Glomerular endothelial cell (primary cell): ENCODE results near the gene CYP4F8. TPM values are rescaled to one million over a fixed set of nuclear protein-coding genes. Genes with fewer than 3 reads are reported as not detected.

Experiments used
- total RNA-seq: library from RNA; depleted of rRNA; stranded (reverse); fragments of >200 nt; gene quantifications from 2 replicates; pipeline ENCODE4 v1.2.3, GENCODE V29; 2015

CYP4F8 gene
- total RNA-seq, 1 donor from 2014 or later = not detected

Other genes with a start within 250 kb of the CYP4F8 start
- 24.3 and 30.2 TPM in 2 replicates for gene AKAP8, start 235.4 kb upstream of the CYP4F8 start, total RNA-seq
- 67.7 and 106 TPM in 2 replicates for gene AKAP8L, start 196.2 kb upstream of the CYP4F8 start, total RNA-seq
- 59.6 and 84.4 TPM in 2 replicates for gene WIZ, start 165.3 kb upstream of the CYP4F8 start, total RNA-seq
- 18.1 and 18.6 TPM in 2 replicates for gene RASAL3, start 150.7 kb upstream of the CYP4F8 start, total RNA-seq
- 0.29 TPM in 1 of 2 replicates, not detected in the other for gene PGLYRP2, start 135.7 kb upstream of the CYP4F8 start, total RNA-seq
- 0.06 TPM in 1 of 2 replicates, not detected in the other for gene CYP4F22, start 106.7 kb upstream of the CYP4F8 start, total RNA-seq
- not detected in 2 replicates for gene CYP4F3, start 25.7 kb downstream of the CYP4F8 start, total RNA-seq
- not detected in 2 replicates for gene CYP4F12, start 57.9 kb downstream of the CYP4F8 start, total RNA-seq
- not detected in 2 replicates for gene OR10H2, start 112.8 kb downstream of the CYP4F8 start, total RNA-seq
- not detected in 2 replicates for gene OR10H3, start 122.8 kb downstream of the CYP4F8 start, total RNA-seq
- gene OR10H5, start 172.4 kb downstream of the CYP4F8 start, total RNA-seq = not detected in 2 replicates
- gene OR10H1, start 200.4 kb downstream of the CYP4F8 start, total RNA-seq = not detected in 2 replicates